BJ (cell line): ENCODE results near the gene KRTAP10-1. TPM values are rescaled to one million over a fixed set of nuclear protein-coding genes. Genes with fewer than 3 reads are reported as not detected.
"Not testable (repeated sequence)": the region's sequence is repeated elsewhere in the genome, so short reads cannot be mapped to it uniquely, and the experiment has no call there.

Experiments used
- CTCF ChIA-PET: fragments of 350-600 bp; formaldehyde crosslinking; extraction: SDS; loops from one replicate; lab custom pipeline; 2021; ENCODE audit warnings: antibody characterized with exemption, inconsistent platforms; lab: Yijun Ruan, JAX
- POLR2A ChIA-PET: fragments of 300-600 bp; sonication (Branson Sonifier 250); formaldehyde crosslinking; extraction: SDS; loops from one replicate; lab custom pipeline; 2021; ENCODE audit warnings: antibody characterized with exemption; lab: Charles Lee
- DNase-seq: peaks from one replicate; pipeline ENCODE4 v3.0.0-alpha.2; 2011; ENCODE audit warnings: low read depth
- H3K27me3 ChIP-seq: 2 replicates; pipeline ENCODE4 v1.6.0; 2011; ENCODE audit warnings: low read length; ENCODE audit not compliant: control insufficient read depth, insufficient read depth
- H3K36me3 ChIP-seq: 2 replicates; pipeline ENCODE4 v1.5.1; 2011; ENCODE audit warnings: low read length; ENCODE audit not compliant: control insufficient read depth, insufficient read depth
- H3K4me3 ChIP-seq: 2 replicates; pipeline ENCODE4 v1.5.1; 2011; ENCODE audit warnings: low read depth, mild to moderate bottlenecking, control low read depth, low read length
- polyA plus RNA-seq: library from polyadenylated mRNA; depleted of rRNA; stranded (reverse); fragments of >200 nt; gene quantifications from 2 replicates; pipeline ENCODE4 v1.2.3, GENCODE V29; 2011
- TF ChIP-seq, protein P1 (sequence below): IDR thresholded peaks from 2 replicates; pipeline ENCODE4 v1.5.1; 2011; ENCODE audit warnings: low read depth, mild to moderate bottlenecking, control low read depth, inconsistent platforms, low read length, moderate library complexity; ENCODE audit not compliant: insufficient read depth

Gene KRTAP10-1
- polyA plus RNA-seq, 1 experiment: not detected

DNA sequence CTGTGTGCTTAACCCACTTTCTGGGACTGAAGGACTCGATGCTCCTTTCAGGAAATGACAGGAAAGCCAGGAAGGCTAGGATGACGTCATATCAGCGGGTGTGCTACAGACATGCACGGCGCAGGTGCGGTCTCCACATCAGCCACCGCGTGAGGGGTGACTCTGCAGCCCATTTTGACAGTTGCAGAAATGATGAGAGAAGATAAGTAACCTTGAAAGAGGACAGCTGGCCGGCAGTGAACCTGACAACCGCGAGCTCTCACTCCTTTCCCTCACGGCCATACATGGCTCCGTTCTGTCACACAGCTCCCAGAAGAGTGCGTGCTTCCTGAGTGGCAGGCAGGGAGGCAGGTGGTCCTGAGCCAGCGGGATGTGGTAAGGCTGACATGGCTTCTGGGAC is 42.1 kb upstream of the KRTAP10-1 start:
- DNase-seq: no peak
- Histone ChIP-seq H3K36me3 (no peaks in the 10 kb centered on the region), H3K27me3 (no peaks in the 10 kb centered on the region), H3K4me3 (no peak overlapping the region)
- TF ChIP-seq, protein P1, sequence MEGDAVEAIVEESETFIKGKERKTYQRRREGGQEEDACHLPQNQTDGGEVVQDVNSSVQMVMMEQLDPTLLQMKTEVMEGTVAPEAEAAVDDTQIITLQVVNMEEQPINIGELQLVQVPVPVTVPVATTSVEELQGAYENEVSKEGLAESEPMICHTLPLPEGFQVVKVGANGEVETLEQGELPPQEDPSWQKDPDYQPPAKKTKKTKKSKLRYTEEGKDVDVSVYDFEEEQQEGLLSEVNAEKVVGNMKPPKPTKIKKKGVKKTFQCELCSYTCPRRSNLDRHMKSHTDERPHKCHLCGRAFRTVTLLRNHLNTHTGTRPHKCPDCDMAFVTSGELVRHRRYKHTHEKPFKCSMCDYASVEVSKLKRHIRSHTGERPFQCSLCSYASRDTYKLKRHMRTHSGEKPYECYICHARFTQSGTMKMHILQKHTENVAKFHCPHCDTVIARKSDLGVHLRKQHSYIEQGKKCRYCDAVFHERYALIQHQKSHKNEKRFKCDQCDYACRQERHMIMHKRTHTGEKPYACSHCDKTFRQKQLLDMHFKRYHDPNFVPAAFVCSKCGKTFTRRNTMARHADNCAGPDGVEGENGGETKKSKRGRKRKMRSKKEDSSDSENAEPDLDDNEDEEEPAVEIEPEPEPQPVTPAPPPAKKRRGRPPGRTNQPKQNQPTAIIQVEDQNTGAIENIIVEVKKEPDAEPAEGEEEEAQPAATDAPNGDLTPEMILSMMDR: no peak
- CTCF ChIA-PET: no interaction called here
- POLR2A ChIA-PET: no interaction called here

DNA sequence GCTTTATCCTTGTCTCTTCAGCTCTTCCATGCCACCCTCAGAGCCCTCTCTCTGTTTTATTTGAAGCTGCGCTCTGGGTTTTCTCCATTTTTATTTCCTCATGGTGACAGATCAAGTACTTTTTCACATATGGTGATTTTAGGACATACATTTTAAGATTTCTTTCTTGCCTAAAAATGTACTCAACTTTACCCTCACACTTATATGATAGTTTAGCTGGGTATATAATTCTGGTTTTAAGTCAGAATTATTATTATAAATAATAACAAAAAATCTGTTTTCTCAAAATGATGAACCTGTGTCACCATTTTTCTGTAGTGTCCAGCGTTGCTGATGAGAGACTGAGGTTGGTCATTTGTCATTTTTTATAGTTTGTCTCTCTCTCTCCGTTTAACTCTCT is 41.2 kb upstream of the KRTAP10-1 start:
- no peak for DNase-seq
- POLR2A ChIA-PET: no interaction called here
- H3K36me3 ChIP-seq: no peaks in the 10 kb centered on the region
- TF ChIP-seq, protein P1: no peak
- CTCF ChIA-PET: no interaction called here
- no peaks in the 10 kb centered on the region for H3K27me3 ChIP-seq
- no peak overlapping the region for H3K4me3 ChIP-seq

DNA sequence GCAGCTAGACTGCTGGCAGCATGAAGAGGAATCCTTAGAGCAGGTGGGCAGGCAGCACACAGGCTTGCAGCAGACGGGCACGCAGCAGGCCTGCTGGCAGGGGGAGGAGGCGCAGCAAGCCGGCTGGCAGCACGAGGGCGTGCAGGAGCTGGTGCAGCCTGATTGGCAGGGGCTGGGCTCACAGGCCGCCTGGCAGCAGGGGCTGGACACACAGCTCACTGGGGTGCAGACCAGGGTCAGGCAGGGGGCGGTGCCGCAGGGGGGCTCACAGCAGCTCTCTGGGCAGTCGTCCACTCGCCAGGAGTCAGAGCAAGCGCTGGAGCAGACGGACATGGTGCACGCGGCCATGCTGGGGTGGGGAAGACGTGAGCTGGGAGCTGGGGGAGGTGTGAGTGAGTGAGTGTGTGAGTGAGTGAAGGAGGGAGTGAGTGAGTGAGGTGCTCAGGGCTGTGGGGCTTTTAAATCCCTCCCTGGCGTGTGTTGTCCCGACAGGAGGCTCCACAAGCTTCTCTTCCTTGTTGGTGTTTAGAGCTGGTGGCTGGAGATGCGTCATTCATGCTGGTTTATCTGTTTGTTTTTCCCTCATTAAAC is 40.3 kb upstream of the KRTAP10-1 start, which contains the start of gene KRTAP10-5:
TSS of gene KRTAP10-5 (minus strand) at position 374 of the 591 bp plus-strand sequence. CDS start at position 348, 26 bp downstream.
- DNase-seq, CTCF ChIA-PET, H3K36me3 ChIP-seq, H3K27me3 ChIP-seq, H3K4me3 ChIP-seq, POLR2A ChIA-PET: not testable (repeated sequence)

DNA sequence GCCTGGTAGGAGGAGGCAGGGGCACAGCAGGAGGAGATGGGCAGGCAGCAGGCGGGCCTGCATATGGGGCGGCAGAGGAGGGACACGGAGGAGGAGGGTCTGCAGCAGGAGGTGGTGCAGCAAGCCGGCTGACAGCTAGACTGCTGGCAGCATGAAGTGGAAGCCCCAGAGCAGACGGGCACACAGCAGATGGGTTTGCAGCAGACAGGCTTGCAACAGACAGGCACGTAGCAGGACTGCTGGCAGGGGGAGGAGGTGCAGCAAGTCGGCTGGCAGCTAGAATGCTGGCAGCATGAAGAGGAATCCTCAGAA is 39.8 kb upstream of the KRTAP10-1 start:
- CTCF ChIA-PET: no interaction called here
- Histone ChIP-seq H3K36me3 (no peaks in the 10 kb centered on the region), H3K4me3 (no peak overlapping the region), H3K27me3 (no peaks in the 10 kb centered on the region)
- no peak for DNase-seq
- TF ChIP-seq, protein P1: no peak
- POLR2A ChIA-PET: no interaction called here

DNA sequence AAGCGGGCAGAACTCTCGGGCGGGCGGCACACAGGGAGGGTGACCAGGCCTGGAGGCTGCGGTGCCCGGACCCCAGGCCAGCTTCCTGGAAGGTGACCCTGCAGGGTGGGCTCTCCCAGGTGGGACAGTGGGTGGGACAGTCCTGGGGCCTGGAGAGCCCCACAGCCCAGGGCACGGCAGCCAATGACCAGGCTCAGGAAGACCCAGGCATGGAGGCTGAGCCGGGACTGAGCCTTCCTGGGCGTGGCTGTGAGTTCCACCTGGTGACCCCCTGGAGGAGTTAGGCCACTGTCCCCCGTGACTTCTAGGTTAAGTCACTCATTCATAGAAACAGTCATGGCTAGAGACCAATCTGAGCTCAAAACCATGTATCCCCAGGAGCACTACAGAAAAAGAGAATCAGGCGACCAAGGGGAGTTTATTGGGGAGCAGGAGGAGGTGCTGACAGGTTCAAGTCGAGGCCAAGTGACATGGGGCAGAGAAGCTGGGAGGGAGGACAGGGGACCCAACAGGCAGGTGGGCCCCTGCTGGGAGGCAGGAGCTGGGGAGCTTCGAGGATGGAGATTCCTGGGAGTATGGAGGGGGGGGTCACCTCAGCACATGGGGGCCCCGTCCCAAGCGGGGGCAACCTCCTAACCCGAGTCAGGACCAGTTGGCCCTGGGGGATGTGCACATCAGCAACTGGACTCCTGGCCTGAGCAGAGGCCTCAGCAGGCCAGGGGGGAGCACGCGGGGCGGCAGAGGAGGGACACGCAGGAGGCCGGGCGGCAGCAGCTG is 39.2 kb upstream of the KRTAP10-1 start:
- H3K27me3 ChIP-seq: no peaks in the 10 kb centered on the region
- no peak overlapping the region for H3K4me3 ChIP-seq
- DNase-seq: no peak
- POLR2A ChIA-PET: no interaction called here
- TF ChIP-seq, protein P1: no peak
- no peaks in the 10 kb centered on the region for H3K36me3 ChIP-seq
- CTCF ChIA-PET: no interaction called here
